HG03280 (cell line): ENCODE measurements around the gene NEU4.
"Not testable (repeated sequence)": the region's sequence is repeated elsewhere in the genome, so short reads cannot be mapped to it uniquely, and the experiment has no call there.

ENCODE experiments used
- ATAC-seq: cut with Tn5 transposase; IDR thresholded peaks from one replicate; pipeline ENCODE4 v1.9.1; 2021; ENCODE audit warnings: mild to moderate bottlenecking, moderate library complexity; ENCODE audit not compliant: unreplicated experiment

Gene NEU4

GRCh38 chr2:241833101-241833663 is 24.2 kb downstream of the NEU4 start:
- ATAC-seq = no peak

- not testable (repeated sequence) for ATAC-seq
Measured at GRCh38 chr2:241833756-241834526, 24.9 kb downstream of the NEU4 start.

- no peak for ATAC-seq
Measured at GRCh38 chr2:241834527-241835210, 25.7 kb downstream of the NEU4 start.

GRCh38 chr2:241835611-241836010 is 26.6 kb downstream of the NEU4 start:
- ATAC-seq = no peak

- ATAC-seq = no peak
Measured at GRCh38 chr2:241836292-241836691, 27.3 kb downstream of the NEU4 start.

GRCh38 chr2:241837197-241837965 is 28.4 kb downstream of the NEU4 start:
- ATAC-seq = no peak

- no peak for ATAC-seq
Measured at GRCh38 chr2:241841181-241842066, 32.4 kb downstream of the NEU4 start.

- no peak for ATAC-seq
Measured at GRCh38 chr2:241842067-241842415, 33.0 kb downstream of the NEU4 start.

- no peak for ATAC-seq
Measured at GRCh38 chr2:241842620-241843211, 33.7 kb downstream of the NEU4 start.

GRCh38 chr2:241843321-241844065 is 34.5 kb downstream of the NEU4 start:
- ATAC-seq = no peak

GRCh38 chr2:241844066-241844728 is 35.2 kb downstream of the NEU4 start:
- peak; percentile 67 for ATAC-seq

GRCh38 chr2:241844831-241845578 is 36.0 kb downstream of the NEU4 start:
- ATAC-seq = no peak

- ATAC-seq = no peak
Measured at GRCh38 chr2:241846406-241846805, 37.4 kb downstream of the NEU4 start.

- ATAC-seq = no peak
Measured at GRCh38 chr2:241848761-241849615, 40.0 kb downstream of the NEU4 start.

GRCh38 chr2:241849616-241850543 is 40.9 kb downstream of the NEU4 start:
- ATAC-seq = no peak
